Mucosa of descending colon (tissue), 3 donors: Measurements from ENCODE around the gene LRIF1. TPM values are rescaled to one million over a fixed set of nuclear protein-coding genes. Genes with fewer than 3 reads are reported as not detected.

Source experiments
- ATAC-seq: fragments of 200-7000 bp; cut with Tn5 transposase; one replicate; pipeline ENCODE4 v1.9.1; 2020; ENCODE audit warnings: mild to moderate bottlenecking, moderate library complexity
- DNase-seq, 3 donors: peaks; one replicate each; pipeline ENCODE4 v3.0.0-alpha.2; 2020
- H3K36me3 ChIP-seq: fragments of 200-600 bp; one replicate; pipeline ENCODE4 v1.8.0; 2021; ENCODE audit warnings: low read depth, mild to moderate bottlenecking
- H3K4me1 ChIP-seq: fragments of 200-600 bp; one replicate; pipeline ENCODE4 v1.8.0; 2021; ENCODE audit warnings: low read depth, mild to moderate bottlenecking
- H3K4me3 ChIP-seq: fragments of 200-600 bp; one replicate; pipeline ENCODE4 v1.8.0; 2021; ENCODE audit warnings: mild to moderate bottlenecking
- H3K9me3 ChIP-seq: fragments of 200-600 bp; one replicate; pipeline ENCODE4 v1.8.0; 2021; ENCODE audit warnings: mild to moderate bottlenecking
- CTCF ChIP-seq: fragments of 200-600 bp; IDR thresholded peaks from one replicate; pipeline ENCODE4 v1.8.0; 2022; ENCODE audit warnings: antibody characterized with exemption, mild to moderate bottlenecking
- intact Hi-C, 2 donors: fragments of 100-400 bp; cut with DNase I in 1 of 2; cut with micrococcal nuclease in 1 of 2; formaldehyde crosslinking; loops; one replicate each; pipeline versions ENCODE4 v1.11.0 to v1.11.1; 2022; cut with DNase I, micrococcal nuclease
- total RNA-seq, 3 donors: library from RNA; stranded (reverse); fragmentation: NEBNext Ultra II Directional in 2 of 3; extraction: Animal tissue kit (Norgen Biotek cat#: 25700) in 2 of 3; gene quantifications; one replicate each; pipeline versions ENCODE4 v1.2.1 to v1.2.4, GENCODE V29; 2021 to 2023
- donor health status: DM: no; HTN: no; CAD: no; lungs with moderate emphysema.
- donor health status: DM: no; HTN: no; CAD: no.
- donor health status: DM: no; HTN: yes; CAD: no.

Gene LRIF1
- total RNA-seq, 3 donors from 2014 or later, result 8.2 to 8.7 (median 8.6) TPM

DNA sequence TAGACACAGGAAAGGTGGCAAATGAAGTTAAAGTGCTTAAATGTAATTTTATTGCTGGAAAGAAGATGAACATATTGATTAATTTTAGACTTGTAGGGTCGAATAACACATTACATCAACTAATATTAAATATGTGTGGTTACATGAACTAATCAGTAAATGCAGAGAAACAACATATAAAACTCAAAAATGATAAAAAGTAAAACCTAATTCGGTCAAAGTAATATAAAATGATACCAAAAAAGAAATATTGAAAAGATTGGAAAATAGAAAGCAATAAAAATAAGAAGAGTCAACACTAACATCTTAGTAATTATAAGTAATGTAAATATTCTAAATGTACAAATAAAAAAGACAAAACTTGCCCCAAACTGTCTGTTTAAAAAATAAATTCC, 47.5 kb downstream of the LRIF1 start:
- intact Hi-C loops, result no loop called here
- Histone ChIP-seq H3K4me3 (no peak overlapping the region), H3K9me3 (peaks cover 3% of the 10 kb centered on the region), H3K4me1 (no peaks in the 10 kb centered on the region), H3K36me3 (no peaks in the 10 kb centered on the region)
- no peak for TF ChIP-seq CTCF
- DNase-seq (no peak), ATAC-seq (no peak)

DNA sequence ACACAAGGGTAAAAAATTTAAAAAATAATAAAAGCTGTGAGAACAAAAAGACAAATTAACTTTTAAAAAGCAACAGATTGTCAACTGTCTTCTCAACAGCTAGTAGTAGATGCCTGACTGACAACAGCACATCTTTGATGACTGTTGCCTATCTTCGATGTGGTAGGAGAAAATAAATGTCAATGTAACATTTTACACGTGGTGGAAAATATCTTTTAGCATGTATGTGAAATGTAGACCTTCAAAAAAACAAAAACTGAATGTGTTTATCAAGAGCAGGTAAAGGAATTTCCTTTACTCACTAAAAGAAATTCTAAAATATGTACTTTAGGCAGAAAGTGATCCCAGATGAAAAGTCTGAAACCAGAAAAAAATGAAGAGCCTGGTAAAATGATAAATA, 47.9 kb downstream of the LRIF1 start:
- Histone ChIP-seq H3K36me3 (no peaks in the 10 kb centered on the region), H3K4me3 (no peak overlapping the region), H3K9me3 (peaks cover 3% of the 10 kb centered on the region), H3K4me1 (no peaks in the 10 kb centered on the region)
- ATAC-seq (no peak), DNase-seq (no peak)
- no peak for TF ChIP-seq CTCF
- intact Hi-C loops, result no loop called here

DNA sequence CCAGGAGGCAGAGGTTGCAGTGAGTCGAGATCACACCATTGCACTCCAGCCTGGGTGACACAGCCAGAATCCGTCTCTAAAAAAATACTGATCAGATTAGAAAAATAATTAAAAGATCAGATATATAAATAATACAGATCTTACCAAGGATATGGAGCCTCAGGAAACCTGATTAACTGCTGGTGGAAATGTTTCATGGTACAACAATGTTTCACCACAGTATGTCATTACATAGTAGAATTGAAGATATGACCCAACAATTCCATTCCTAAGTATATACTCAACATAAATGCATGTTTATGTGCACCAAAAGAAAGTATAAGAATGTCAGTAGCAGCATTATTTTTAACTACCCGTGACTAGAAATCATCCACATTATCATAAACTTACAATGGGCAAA, 49.0 kb downstream of the LRIF1 start:
- no peaks in the 10 kb centered on the region for H3K36me3 ChIP-seq
- intact Hi-C loops, result no loop called here
- no peak for TF ChIP-seq CTCF
- no peak for ATAC-seq
- no peaks in the 10 kb centered on the region for H3K4me1 ChIP-seq
- no peak overlapping the region for H3K4me3 ChIP-seq
- H3K9me3 ChIP-seq, result peaks cover 3% of the 10 kb centered on the region
- DNase-seq, result no peak

- intact Hi-C loops, result no loop called here
- no peaks in the 10 kb centered on the region for H3K4me1 ChIP-seq
- DNase-seq, result no peak
- no peak overlapping the region for H3K4me3 ChIP-seq
- no peak for TF ChIP-seq CTCF
- no peak for ATAC-seq
- H3K9me3 ChIP-seq, result peaks cover 3% of the 10 kb centered on the region
- H3K36me3 ChIP-seq, result no peaks in the 10 kb centered on the region
These were observed 50.9 kb downstream of the LRIF1 start for GRCh38 chr1:110912784-110913183.

DNA sequence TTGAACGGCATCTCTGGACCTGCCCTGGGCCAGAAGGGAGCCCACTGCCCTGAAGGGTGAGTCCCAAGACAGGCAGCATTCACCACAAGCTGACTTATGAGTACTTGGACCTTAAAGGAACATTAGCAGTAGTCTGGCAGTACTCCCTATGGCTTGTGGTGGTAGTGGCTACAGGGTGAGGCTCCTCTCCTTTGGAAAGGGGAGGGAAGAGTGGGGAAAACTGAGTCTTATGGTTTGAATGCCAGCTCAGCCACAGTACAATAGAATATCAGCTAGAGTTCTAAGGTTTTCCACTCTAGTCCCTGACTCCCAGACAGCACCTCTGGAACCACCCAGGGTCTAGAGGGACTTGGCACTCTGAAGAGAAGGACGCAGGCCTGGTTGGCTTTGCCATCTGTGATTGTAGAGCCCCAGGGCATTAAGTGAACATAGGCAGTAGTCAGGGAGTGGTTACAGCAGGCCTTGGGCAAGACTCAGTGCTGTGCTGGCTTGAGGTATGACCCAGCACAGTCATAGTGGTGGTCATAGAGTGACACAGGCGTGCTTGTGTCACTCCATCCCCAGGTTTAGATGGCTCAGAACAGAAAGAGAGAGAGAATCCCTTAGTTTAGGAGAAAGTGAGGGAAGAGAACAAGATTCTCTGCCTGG, 59.7 kb downstream of the LRIF1 start:
- Histone ChIP-seq H3K4me3 (no peak overlapping the region), H3K4me1 (no peaks in the 10 kb centered on the region), H3K9me3 (no peaks in the 10 kb centered on the region), H3K36me3 (no peaks in the 10 kb centered on the region)
- no peak for DNase-seq
- ATAC-seq, result no peak
- intact Hi-C loops, result no loop called here
- no peak for TF ChIP-seq CTCF
